WTC11 (cell line): ENCODE measurements around the gene SLC22A31.

Experiments
- GABPB1 ChIP-seq: sonication (generic); formaldehyde crosslinking; IDR thresholded peaks from 2 replicates; pipeline ENCODE4 v1.8.1; 2023; ENCODE audit warnings: mild to moderate bottlenecking, missing genetic modification reagents
- MYBL2 ChIP-seq: sonication (generic); formaldehyde crosslinking; IDR thresholded peaks from 2 replicates; pipeline ENCODE4 v1.8.1; 2023; ENCODE audit warnings: mild to moderate bottlenecking, moderate library complexity, missing genetic modification reagents
- NFE2L1 ChIP-seq: sonication (generic); formaldehyde crosslinking; IDR thresholded peaks from 2 replicates; pipeline ENCODE4 v1.8.1; 2023; ENCODE audit warnings: missing genetic modification reagents
- NR3C1 ChIP-seq: sonication (generic); formaldehyde crosslinking; conservative IDR thresholded peaks from 2 replicates; pipeline ENCODE4 v1.8.1; 2023; ENCODE audit warnings: low read depth, mild to moderate bottlenecking, missing genetic modification reagents
- TP53 ChIP-seq: sonication (generic); formaldehyde crosslinking; IDR thresholded peaks from 2 replicates; pipeline ENCODE4 v1.8.1; 2023; ENCODE audit warnings: mild to moderate bottlenecking, missing genetic modification reagents
- ZNF416 ChIP-seq: fragments of 250-450 bp; sonication (Bioruptor Pico); IDR thresholded peaks from 2 replicates; pipeline ENCODE4 v1.9.0; 2021; ENCODE audit warnings: mild to moderate bottlenecking, inconsistent platforms
- TF ChIP-seq, protein P1 (sequence below): fragments of 200-600 bp; IDR thresholded peaks from 2 replicates; pipeline ENCODE4 v1.8.0; 2022; ENCODE audit warnings: antibody characterized with exemption
- TF ChIP-seq, protein P2 (sequence below): sonication (generic); formaldehyde crosslinking; conservative IDR thresholded peaks from 2 replicates; pipeline ENCODE4 v1.8.1; 2022; ENCODE audit warnings: mild to moderate bottlenecking, missing genetic modification reagents
- TF ChIP-seq, protein P3 (sequence below): sonication (generic); formaldehyde crosslinking; IDR thresholded peaks from 2 replicates; pipeline ENCODE4 v1.8.0; 2023; ENCODE audit warnings: mild to moderate bottlenecking, missing genetic modification reagents
- TF ChIP-seq, protein P4 (sequence below): sonication (generic); formaldehyde crosslinking; IDR thresholded peaks from 2 replicates; pipeline ENCODE4 v1.8.1; 2022; ENCODE audit warnings: missing genetic modification reagents, borderline replicate concordance
- TF ChIP-seq, protein P5 (sequence below): sonication (generic); formaldehyde crosslinking; IDR thresholded peaks from 2 replicates; pipeline ENCODE4 v1.8.0; 2022; ENCODE audit warnings: mild to moderate bottlenecking, missing genetic modification reagents

DNA sequence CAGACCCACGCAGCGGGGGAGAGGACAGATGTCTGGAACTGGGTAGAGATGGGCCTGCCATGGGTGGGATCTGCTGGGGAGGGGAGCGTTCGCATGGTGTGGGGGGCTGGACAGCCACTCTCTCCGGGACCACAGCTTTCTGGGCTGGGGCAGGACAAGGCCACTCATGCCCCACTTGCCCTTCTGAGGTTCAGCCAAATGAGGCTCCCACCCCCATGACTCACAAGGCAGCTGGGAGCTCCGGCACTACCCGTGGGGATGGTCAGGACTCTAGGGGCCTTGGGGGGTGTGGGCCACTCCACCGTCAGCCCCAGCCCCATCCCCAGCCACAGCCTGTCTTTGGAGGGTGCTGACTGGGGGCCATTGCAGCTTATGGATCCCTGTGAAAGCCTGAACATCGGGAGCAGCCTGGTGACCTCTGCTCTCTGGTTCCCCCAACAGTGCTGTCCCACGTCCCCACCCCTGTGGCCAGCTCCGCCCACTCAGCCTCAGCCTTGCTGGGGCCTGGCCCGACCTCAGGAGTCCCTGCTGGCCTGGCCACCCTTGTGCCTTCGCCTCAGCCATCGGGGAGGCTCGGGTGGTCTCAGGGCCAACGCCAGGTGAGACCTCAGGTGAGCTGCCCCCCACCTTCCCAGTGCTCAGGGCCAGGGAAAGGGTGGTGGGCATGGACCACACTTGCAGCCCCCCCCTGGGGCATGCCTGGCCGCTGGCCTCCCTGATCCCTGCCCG lies 33.5 kb downstream of the SLC22A31 start:
- TF ChIP-seq, protein P1, sequence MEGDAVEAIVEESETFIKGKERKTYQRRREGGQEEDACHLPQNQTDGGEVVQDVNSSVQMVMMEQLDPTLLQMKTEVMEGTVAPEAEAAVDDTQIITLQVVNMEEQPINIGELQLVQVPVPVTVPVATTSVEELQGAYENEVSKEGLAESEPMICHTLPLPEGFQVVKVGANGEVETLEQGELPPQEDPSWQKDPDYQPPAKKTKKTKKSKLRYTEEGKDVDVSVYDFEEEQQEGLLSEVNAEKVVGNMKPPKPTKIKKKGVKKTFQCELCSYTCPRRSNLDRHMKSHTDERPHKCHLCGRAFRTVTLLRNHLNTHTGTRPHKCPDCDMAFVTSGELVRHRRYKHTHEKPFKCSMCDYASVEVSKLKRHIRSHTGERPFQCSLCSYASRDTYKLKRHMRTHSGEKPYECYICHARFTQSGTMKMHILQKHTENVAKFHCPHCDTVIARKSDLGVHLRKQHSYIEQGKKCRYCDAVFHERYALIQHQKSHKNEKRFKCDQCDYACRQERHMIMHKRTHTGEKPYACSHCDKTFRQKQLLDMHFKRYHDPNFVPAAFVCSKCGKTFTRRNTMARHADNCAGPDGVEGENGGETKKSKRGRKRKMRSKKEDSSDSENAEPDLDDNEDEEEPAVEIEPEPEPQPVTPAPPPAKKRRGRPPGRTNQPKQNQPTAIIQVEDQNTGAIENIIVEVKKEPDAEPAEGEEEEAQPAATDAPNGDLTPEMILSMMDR = no peak
- TF ChIP-seq TP53 (CRISPR knock-in tag) = no peak
- TF ChIP-seq, protein P2, sequence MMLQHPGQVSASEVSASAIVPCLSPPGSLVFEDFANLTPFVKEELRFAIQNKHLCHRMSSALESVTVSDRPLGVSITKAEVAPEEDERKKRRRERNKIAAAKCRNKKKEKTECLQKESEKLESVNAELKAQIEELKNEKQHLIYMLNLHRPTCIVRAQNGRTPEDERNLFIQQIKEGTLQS (CRISPR knock-in tag) = no peak
- TF ChIP-seq GABPB1 (CRISPR knock-in tag) = no peak
- TF ChIP-seq MYBL2 (CRISPR knock-in tag) = no peak
- TF ChIP-seq, protein P3, sequence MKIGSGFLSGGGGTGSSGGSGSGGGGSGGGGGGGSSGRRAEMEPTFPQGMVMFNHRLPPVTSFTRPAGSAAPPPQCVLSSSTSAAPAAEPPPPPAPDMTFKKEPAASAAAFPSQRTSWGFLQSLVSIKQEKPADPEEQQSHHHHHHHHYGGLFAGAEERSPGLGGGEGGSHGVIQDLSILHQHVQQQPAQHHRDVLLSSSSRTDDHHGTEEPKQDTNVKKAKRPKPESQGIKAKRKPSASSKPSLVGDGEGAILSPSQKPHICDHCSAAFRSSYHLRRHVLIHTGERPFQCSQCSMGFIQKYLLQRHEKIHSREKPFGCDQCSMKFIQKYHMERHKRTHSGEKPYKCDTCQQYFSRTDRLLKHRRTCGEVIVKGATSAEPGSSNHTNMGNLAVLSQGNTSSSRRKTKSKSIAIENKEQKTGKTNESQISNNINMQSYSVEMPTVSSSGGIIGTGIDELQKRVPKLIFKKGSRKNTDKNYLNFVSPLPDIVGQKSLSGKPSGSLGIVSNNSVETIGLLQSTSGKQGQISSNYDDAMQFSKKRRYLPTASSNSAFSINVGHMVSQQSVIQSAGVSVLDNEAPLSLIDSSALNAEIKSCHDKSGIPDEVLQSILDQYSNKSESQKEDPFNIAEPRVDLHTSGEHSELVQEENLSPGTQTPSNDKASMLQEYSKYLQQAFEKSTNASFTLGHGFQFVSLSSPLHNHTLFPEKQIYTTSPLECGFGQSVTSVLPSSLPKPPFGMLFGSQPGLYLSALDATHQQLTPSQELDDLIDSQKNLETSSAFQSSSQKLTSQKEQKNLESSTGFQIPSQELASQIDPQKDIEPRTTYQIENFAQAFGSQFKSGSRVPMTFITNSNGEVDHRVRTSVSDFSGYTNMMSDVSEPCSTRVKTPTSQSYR (CRISPR knock-in tag) = no peak
- no peak for TF ChIP-seq NFE2L1 (CRISPR knock-in tag)
- no peak for TF ChIP-seq ZNF416 (CRISPR knock-in tag)
- TF ChIP-seq, protein P4, sequence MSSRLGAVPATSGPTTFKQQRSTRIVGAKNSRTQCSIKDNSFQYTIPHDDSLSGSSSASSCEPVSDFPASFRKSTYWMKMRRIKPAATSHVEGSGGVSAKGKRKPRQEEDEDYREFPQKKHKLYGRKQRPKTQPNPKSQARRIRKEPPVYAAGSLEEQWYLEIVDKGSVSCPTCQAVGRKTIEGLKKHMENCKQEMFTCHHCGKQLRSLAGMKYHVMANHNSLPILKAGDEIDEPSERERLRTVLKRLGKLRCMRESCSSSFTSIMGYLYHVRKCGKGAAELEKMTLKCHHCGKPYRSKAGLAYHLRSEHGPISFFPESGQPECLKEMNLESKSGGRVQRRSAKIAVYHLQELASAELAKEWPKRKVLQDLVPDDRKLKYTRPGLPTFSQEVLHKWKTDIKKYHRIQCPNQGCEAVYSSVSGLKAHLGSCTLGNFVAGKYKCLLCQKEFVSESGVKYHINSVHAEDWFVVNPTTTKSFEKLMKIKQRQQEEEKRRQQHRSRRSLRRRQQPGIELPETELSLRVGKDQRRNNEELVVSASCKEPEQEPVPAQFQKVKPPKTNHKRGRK (CRISPR knock-in tag) = no peak
- TF ChIP-seq NR3C1 (CRISPR knock-in tag) = no peak
- TF ChIP-seq, protein P5, sequence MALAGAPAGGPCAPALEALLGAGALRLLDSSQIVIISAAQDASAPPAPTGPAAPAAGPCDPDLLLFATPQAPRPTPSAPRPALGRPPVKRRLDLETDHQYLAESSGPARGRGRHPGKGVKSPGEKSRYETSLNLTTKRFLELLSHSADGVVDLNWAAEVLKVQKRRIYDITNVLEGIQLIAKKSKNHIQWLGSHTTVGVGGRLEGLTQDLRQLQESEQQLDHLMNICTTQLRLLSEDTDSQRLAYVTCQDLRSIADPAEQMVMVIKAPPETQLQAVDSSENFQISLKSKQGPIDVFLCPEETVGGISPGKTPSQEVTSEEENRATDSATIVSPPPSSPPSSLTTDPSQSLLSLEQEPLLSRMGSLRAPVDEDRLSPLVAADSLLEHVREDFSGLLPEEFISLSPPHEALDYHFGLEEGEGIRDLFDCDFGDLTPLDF (CRISPR knock-in tag) = no peak
